Stimulated activated CD8-positive, alpha-beta memory T cell treated with anti-CD3 and anti-CD28 coated beads, Interleukin-4, amount 100 ng/mL, for 48 hours (primary cell): ENCODE data around the gene GREB1L.

Source experiments
- DNase-seq: peaks from one replicate; pipeline ENCODE4 v3.0.0-alpha.2; 2020

The GREB1L gene

GRCh38 chr18:21452276-21452780 is 210.3 kb downstream of the GREB1L start:
- DNase-seq: no peak

- DNase-seq: no peak
Measured at GRCh38 chr18:21452796-21453510, 210.9 kb downstream of the GREB1L start.

- no peak for DNase-seq
Measured at GRCh38 chr18:21453511-21453901, 211.5 kb downstream of the GREB1L start.

- no peak for DNase-seq
Measured at GRCh38 chr18:21454725-21455124, 212.7 kb downstream of the GREB1L start.

GRCh38 chr18:21456428-21457178 is 214.6 kb downstream of the GREB1L start:
- no peak for DNase-seq

GRCh38 chr18:21457179-21457535 is 215.1 kb downstream of the GREB1L start:
- no peak for DNase-seq

GRCh38 chr18:21458310-21458709 is 216.3 kb downstream of the GREB1L start:
- no peak for DNase-seq

- DNase-seq: no peak
Measured at GRCh38 chr18:21458788-21459187, 216.8 kb downstream of the GREB1L start.

GRCh38 chr18:21459706-21460286 is 217.8 kb downstream of the GREB1L start:
- no peak for DNase-seq

GRCh38 chr18:21461460-21461859 is 219.4 kb downstream of the GREB1L start:
- no peak for DNase-seq

GRCh38 chr18:21463718-21464117 is 221.7 kb downstream of the GREB1L start:
- no peak for DNase-seq

- DNase-seq: no peak
Measured at GRCh38 chr18:21468514-21469164, 226.6 kb downstream of the GREB1L start.

GRCh38 chr18:21472741-21473140 is 230.7 kb downstream of the GREB1L start:
- DNase-seq: no peak

- no peak for DNase-seq
Measured at GRCh38 chr18:21474621-21475020, 232.6 kb downstream of the GREB1L start.

GRCh38 chr18:21479721-21480120 is 237.7 kb downstream of the GREB1L start:
- DNase-seq: no peak

GRCh38 chr18:21481739-21482138 is 239.7 kb downstream of the GREB1L start:
- DNase-seq: no peak

- no peak for DNase-seq
Measured at GRCh38 chr18:21483051-21483450, 241.0 kb downstream of the GREB1L start.

- no peak for DNase-seq
Measured at GRCh38 chr18:21484851-21485636, 243.0 kb downstream of the GREB1L start.

GRCh38 chr18:21486905-21487437 is 244.9 kb downstream of the GREB1L start:
- no peak for DNase-seq

- peak; percentile 43 for DNase-seq
Measured at GRCh38 chr18:21489119-21489750, 247.2 kb downstream of the GREB1L start.

GRCh38 chr18:21489919-21490495 is 248.0 kb downstream of the GREB1L start:
- no peak for DNase-seq
